Osteoblast (primary cell): ENCODE measurements around the gene MUC6. TPM values are rescaled to one million over a fixed set of nuclear protein-coding genes. Genes with fewer than 3 reads are reported as not detected.

Source experiments
- DNase-seq: peaks from one replicate; pipeline ENCODE4 v3.0.0; 2011; ENCODE audit warnings: low spot score, mixed read lengths; ENCODE audit not compliant: insufficient read length; ENCODE audit errors: missing footprints
- H2AFZ ChIP-seq: 2 replicates; pipeline ENCODE4 v1.6.0; 2011; ENCODE audit warnings: mild to moderate bottlenecking, low read length
- H3K27ac ChIP-seq: 2 replicates; pipeline ENCODE4 v1.5.1; 2011; ENCODE audit warnings: mild to moderate bottlenecking, low read depth, low read length, moderate library complexity
- H3K27me3 ChIP-seq: 2 replicates; pipeline ENCODE4 v1.6.0; 2012; ENCODE audit warnings: mild to moderate bottlenecking, control low read depth, inconsistent platforms, low read length, moderate library complexity; ENCODE audit not compliant: insufficient read depth
- H3K36me3 ChIP-seq: 2 replicates; pipeline ENCODE4 v1.5.1; 2011; ENCODE audit warnings: mild to moderate bottlenecking, low read length, control low read depth, moderate library complexity; ENCODE audit not compliant: insufficient read depth
- H3K4me1 ChIP-seq: 2 replicates; pipeline ENCODE4 v1.5.1; 2011; ENCODE audit warnings: mild to moderate bottlenecking, low read length, control low read depth, moderate library complexity; ENCODE audit not compliant: insufficient read depth
- H3K4me2 ChIP-seq: 2 replicates; pipeline ENCODE4 v1.6.0; 2011; ENCODE audit warnings: mild to moderate bottlenecking, low read length; ENCODE audit not compliant: insufficient read depth
- H3K4me3 ChIP-seq: fragments of 200-600 bp; sonication (generic); 3 replicates; pipeline ENCODE4 v1.5.1; 2012; ENCODE audit warnings: mild to moderate bottlenecking, low read length, inconsistent platforms; ENCODE audit not compliant: insufficient read depth
- H3K79me2 ChIP-seq: 2 replicates; pipeline ENCODE4 v1.6.0; 2012; ENCODE audit warnings: mild to moderate bottlenecking, low read length, control low read depth, inconsistent platforms; ENCODE audit not compliant: insufficient read depth
- H3K9me3 ChIP-seq: 2 replicates; pipeline ENCODE4 v1.5.1; 2011; ENCODE audit warnings: low read depth, low read length, control low read depth
- H4K20me1 ChIP-seq: 2 replicates; pipeline ENCODE4 v1.6.0; 2012; ENCODE audit warnings: mild to moderate bottlenecking, low read length, control low read depth; ENCODE audit not compliant: insufficient read depth
- CTCF ChIP-seq: IDR thresholded peaks from 2 replicates; pipeline ENCODE4 v1.5.1; 2011; ENCODE audit warnings: mild to moderate bottlenecking, low read depth, low read length, moderate library complexity; ENCODE audit errors: extremely low read depth
- total RNA-seq: library from RNA; depleted of rRNA; stranded (reverse); fragments of >200 nt; gene quantifications from 2 replicates; pipeline ENCODE4 v1.2.3, GENCODE V29; 2012

The MUC6 gene
- total RNA-seq, 1 donor, result not detected

- peaks cover 3% of the 10 kb centered on the region for H3K4me1 ChIP-seq
- DNase-seq, result peak; percentile 93
- H4K20me1 ChIP-seq, result no peaks in the 10 kb centered on the region
- no peak overlapping the region for H3K27ac ChIP-seq
- TF ChIP-seq CTCF, result no peak
- H2AFZ ChIP-seq, result peak overlapping the region; percentile 74
- peaks cover 4% of the 10 kb centered on the region for H3K27me3 ChIP-seq
- H3K36me3 ChIP-seq, result no peaks in the 10 kb centered on the region
- H3K79me2 ChIP-seq, result no peaks in the 10 kb centered on the region
- no peak overlapping the region for H3K4me2 ChIP-seq
- no peak overlapping the region for H3K4me3 ChIP-seq
- no peaks in the 10 kb centered on the region for H3K9me3 ChIP-seq
Measured at GRCh38 chr11:1073261-1073724, 36.8 kb upstream of the MUC6 start.

- no peak overlapping the region for H3K27ac ChIP-seq
- no peaks in the 10 kb centered on the region for H3K9me3 ChIP-seq
- DNase-seq, result peak; percentile 83
- H3K4me2 ChIP-seq, result no peak overlapping the region
- no peaks in the 10 kb centered on the region for H3K79me2 ChIP-seq
- H3K4me3 ChIP-seq, result no peak overlapping the region
- peaks cover 8% of the 10 kb centered on the region for H3K27me3 ChIP-seq
- H4K20me1 ChIP-seq, result no peaks in the 10 kb centered on the region
- H3K4me1 ChIP-seq, result peaks cover 3% of the 10 kb centered on the region
- no peak overlapping the region for H2AFZ ChIP-seq
- no peaks in the 10 kb centered on the region for H3K36me3 ChIP-seq
- TF ChIP-seq CTCF, result no peak
Measured at GRCh38 chr11:1072821-1073231, 36.3 kb upstream of the MUC6 start.

GRCh38 chr11:1072116-1072820, 35.8 kb upstream of the MUC6 start:
- Histone ChIP-seq H3K36me3 (no peaks in the 10 kb centered on the region), H3K9me3 (no peaks in the 10 kb centered on the region), H3K79me2 (no peaks in the 10 kb centered on the region), H3K27ac (no peak overlapping the region), H3K4me3 (no peak overlapping the region), H3K27me3 (peaks cover 11% of the 10 kb centered on the region), H2AFZ (no peak overlapping the region), H4K20me1 (no peaks in the 10 kb centered on the region), H3K4me1 (peaks cover 3% of the 10 kb centered on the region), H3K4me2 (no peak overlapping the region)
- DNase-seq, result peak; percentile 87
- no peak for TF ChIP-seq CTCF

GRCh38 chr11:1071571-1072115, 35.1 kb upstream of the MUC6 start:
- Histone ChIP-seq H2AFZ (no peak overlapping the region), H3K27ac (no peak overlapping the region), H3K4me3 (no peak overlapping the region), H3K27me3 (peaks cover 15% of the 10 kb centered on the region), H4K20me1 (no peaks in the 10 kb centered on the region), H3K36me3 (no peaks in the 10 kb centered on the region), H3K4me1 (peaks cover 3% of the 10 kb centered on the region), H3K79me2 (no peaks in the 10 kb centered on the region), H3K9me3 (no peaks in the 10 kb centered on the region), H3K4me2 (no peak overlapping the region)
- no peak for TF ChIP-seq CTCF
- peak; percentile 77 for DNase-seq
